Trophoblast cell (in vitro differentiated cells and primary cell): ENCODE results near the gene NSMF.
A peak's percentile ranks its signal among the peaks of the same experiment; 100 is the strongest.

ENCODE experiments used
- DNase-seq, 2 donors: peaks; one replicate each; pipeline ENCODE4 v3.0.0-alpha.2; 2016
- H2AFZ ChIP-seq: 2 replicates; pipeline ENCODE4 v1.6.1; 2013; ENCODE audit warnings: low read length, moderate library complexity, mild to moderate bottlenecking; ENCODE audit not compliant: insufficient read depth, poor library complexity
- H2AK5ac ChIP-seq: 2 replicates; pipeline ENCODE4 v1.6.1; 2013; ENCODE audit warnings: mild to moderate bottlenecking, low read length
- H2BK120ac ChIP-seq: 2 replicates; pipeline ENCODE4 v1.6.1; 2013; ENCODE audit warnings: low read length, mild to moderate bottlenecking, moderate library complexity; ENCODE audit not compliant: insufficient read depth, poor library complexity
- H2BK12ac ChIP-seq: 2 replicates; pipeline ENCODE4 v1.6.1; 2013; ENCODE audit warnings: mild to moderate bottlenecking, low read length, moderate library complexity
- H2BK5ac ChIP-seq: 2 replicates; pipeline ENCODE4 v1.6.1; 2013; ENCODE audit warnings: low read length, low read depth, moderate library complexity, mild to moderate bottlenecking; ENCODE audit not compliant: poor library complexity
- H3K14ac ChIP-seq: 2 replicates; pipeline ENCODE4 v1.6.1; 2013; ENCODE audit warnings: mild to moderate bottlenecking, low read length
- H3K18ac ChIP-seq: 2 replicates; pipeline ENCODE4 v1.6.1; 2013; ENCODE audit warnings: mild to moderate bottlenecking, low read length
- H3K23ac ChIP-seq: 2 replicates; pipeline ENCODE4 v1.6.1; 2013; ENCODE audit warnings: low read length
- H3K27ac ChIP-seq: 2 replicates; pipeline ENCODE4 v1.5.1; 2013; ENCODE audit warnings: low read depth, mild to moderate bottlenecking, inconsistent platforms, low read length, moderate library complexity
- H3K27me3 ChIP-seq: 2 replicates; pipeline ENCODE4 v1.6.1; 2013; ENCODE audit warnings: inconsistent platforms, mild to moderate bottlenecking, low read length, moderate library complexity; ENCODE audit not compliant: insufficient read depth
- H3K36me3 ChIP-seq, 2 experiments: 1 replicate in 1 of 2; 2 replicates in 1 of 2; pipeline ENCODE4 v1.6.1; 2013; ENCODE audit warnings: low read length in 2 of 2, mild to moderate bottlenecking in 2 of 2, moderate library complexity in 1 of 2; ENCODE audit not compliant: insufficient read depth in 2 of 2, control insufficient read depth in 1 of 2
- H3K4ac ChIP-seq: 2 replicates; pipeline ENCODE4 v1.6.1; 2013; ENCODE audit warnings: low read depth, mild to moderate bottlenecking, low read length, moderate library complexity
- H3K4me1 ChIP-seq, 2 experiments: 1 replicate in 1 of 2; 2 replicates in 1 of 2; pipeline ENCODE4 v1.6.1; 2013; ENCODE audit warnings: low read length in 2 of 2, mild to moderate bottlenecking in 2 of 2, moderate library complexity in 1 of 2; ENCODE audit not compliant: insufficient read depth in 2 of 2, control insufficient read depth in 1 of 2
- H3K4me2 ChIP-seq: 2 replicates; pipeline ENCODE4 v1.6.1; 2013; ENCODE audit warnings: inconsistent platforms, mild to moderate bottlenecking, low read length, moderate library complexity
- H3K4me3 ChIP-seq: 2 replicates; pipeline ENCODE4 v1.5.1; 2013; ENCODE audit warnings: mild to moderate bottlenecking, low read depth, low read length, inconsistent platforms
- H3K79me1 ChIP-seq: one replicate; pipeline ENCODE4 v1.6.1; 2013; ENCODE audit warnings: low read length
- H3K79me2 ChIP-seq: 2 replicates; pipeline ENCODE4 v1.6.1; 2013; ENCODE audit warnings: low read length, mild to moderate bottlenecking; ENCODE audit not compliant: control insufficient read depth, insufficient read depth, poor library complexity
- H3K9ac ChIP-seq: 2 replicates; pipeline ENCODE4 v1.6.1; 2013; ENCODE audit warnings: mild to moderate bottlenecking, low read length
- H3K9me3 ChIP-seq: 2 replicates; pipeline ENCODE4 v1.6.1; 2013; ENCODE audit warnings: low read depth, mild to moderate bottlenecking, control low read depth, inconsistent platforms, low read length; ENCODE audit not compliant: insufficient read depth
- H4K12ac ChIP-seq: 2 replicates; pipeline ENCODE4 v1.6.1; 2013; ENCODE audit warnings: low read depth, mild to moderate bottlenecking, low read length, moderate library complexity
- H4K8ac ChIP-seq: 2 replicates; pipeline ENCODE4 v1.6.1; 2013; ENCODE audit warnings: low read depth, mild to moderate bottlenecking, low read length, moderate library complexity
- H4K91ac ChIP-seq: one replicate; pipeline ENCODE4 v1.6.1; 2013; ENCODE audit warnings: low read depth, mild to moderate bottlenecking, low read length, moderate library complexity
- WGBS: extraction: QIAGEN DNeasy Blood & Tissue Kit; methylation state at CpG from one replicate; pipeline ENCODE4 v1.1.7; 2013; ENCODE audit warnings: missing lambda C conversion rate; ENCODE audit not compliant: insufficient read length, insufficient coverage; ENCODE audit errors: extremely low coverage; 5-methylcytosine and 5-hydroxymethylcytosine counted together

NSMF gene

GRCh38 chr9:137460363-137461315, 1.5 kb upstream of the NSMF start:
- Histone ChIP-seq H3K27me3 (peaks cover 2% of the 10 kb centered on the region), H4K91ac (no peak overlapping the region), H3K4ac (no peak overlapping the region), H3K18ac (no peak overlapping the region), H3K4me1 (peaks cover 10 to 12% of the 10 kb centered on the region in 2 experiments), H4K8ac (no peak overlapping the region), H3K79me1 (peaks cover 9% of the 10 kb centered on the region), H2AFZ (no peak overlapping the region), H4K12ac (peak overlapping the region; percentile 37), H3K23ac (no peak overlapping the region), H3K79me2 (peaks cover 4% of the 10 kb centered on the region), H3K14ac (no peak overlapping the region), H2BK5ac (no peak overlapping the region), H3K4me2 (no peak overlapping the region), H3K9me3 (peaks cover 2% of the 10 kb centered on the region), H2BK120ac (no peak overlapping the region), H3K4me3 (no peak overlapping the region), H2BK12ac (no peak overlapping the region), H2AK5ac (no peak overlapping the region), H3K36me3 (peaks cover 5 to 12% of the 10 kb centered on the region in 2 experiments), H3K27ac (no peak overlapping the region), H3K9ac (no peak overlapping the region)
- WGBS, result no CpG with 5 or more reads among the region's 31 CpGs
- DNase-seq, result no peak

- peak overlapping the region; percentile 16 for H2BK120ac ChIP-seq
These were observed 648 bp upstream of the NSMF start for GRCh38 chr9:137459601-137460362.

GRCh38 chr9:137458194-137459151, 661 bp downstream of the NSMF start:
- H3K18ac ChIP-seq, result peak overlapping the region; percentile 69
- no peak overlapping the region for H2BK5ac ChIP-seq
- peak overlapping the region; percentile 51 for H3K9ac ChIP-seq
- H3K4me1 ChIP-seq, result peaks cover 17 to 23% of the 10 kb centered on the region in 2 experiments
- WGBS, result no CpG with 5 or more reads among the region's 88 CpGs
- H4K12ac ChIP-seq, result peak overlapping the region; percentile 35
- DNase-seq, result no peak
- peak overlapping the region; percentile 77 for H3K4me3 ChIP-seq
- no peak overlapping the region for H4K8ac ChIP-seq
- peak overlapping the region; percentile 81 for H3K14ac ChIP-seq
- H3K23ac ChIP-seq, result no peak overlapping the region
- peak overlapping the region; percentile 63 for H2AFZ ChIP-seq
- peak overlapping the region; percentile 81 for H3K4me2 ChIP-seq
- H3K27ac ChIP-seq, result no peak overlapping the region
- peaks cover 12% of the 10 kb centered on the region for H3K79me1 ChIP-seq
- no peak overlapping the region for H2BK12ac ChIP-seq
- H3K36me3 ChIP-seq, result peaks cover 11 to 19% of the 10 kb centered on the region in 2 experiments
- H2BK120ac ChIP-seq, result peak overlapping the region; percentile 26
- peaks cover 2% of the 10 kb centered on the region for H3K9me3 ChIP-seq
- H3K27me3 ChIP-seq, result peaks cover 2% of the 10 kb centered on the region
- peak overlapping the region; percentile 31 for H4K91ac ChIP-seq
- peak overlapping the region; percentile 66 for H2AK5ac ChIP-seq
- peak overlapping the region; percentile 10 for H3K4ac ChIP-seq
- H3K79me2 ChIP-seq, result peaks cover 4% of the 10 kb centered on the region

More at GRCh38 chr9:137459601-137460362, 648 bp upstream of the NSMF start:
- Histone ChIP-seq H3K27me3 (peaks cover 2% of the 10 kb centered on the region), H3K36me3 (peaks cover 11 to 19% of the 10 kb centered on the region in 2 experiments), H4K12ac (peak overlapping the region; percentile 84), H3K23ac (no peak overlapping the region), H4K8ac (peak overlapping the region; percentile 96), H3K4me1 (peaks cover 10 to 16% of the 10 kb centered on the region in 2 experiments), H2AFZ (peak overlapping the region; percentile 94), H3K4me3 (peak overlapping the region; percentile 61), H3K18ac (peak overlapping the region; percentile 53), H2BK12ac (peak overlapping the region; percentile 0), H4K91ac (peak overlapping the region; percentile 72), H3K79me2 (peaks cover 4% of the 10 kb centered on the region), H3K14ac (peak overlapping the region; percentile 81), H3K4me2 (peak overlapping the region; percentile 81), H3K79me1 (peaks cover 9% of the 10 kb centered on the region), H3K9ac (peak overlapping the region; percentile 46), H2AK5ac (peak overlapping the region; percentile 13), H3K27ac (no peak overlapping the region), H3K9me3 (peaks cover 2% of the 10 kb centered on the region), H3K4ac (no peak overlapping the region), H2BK5ac (no peak overlapping the region)
- no peak for DNase-seq
- no CpG with 5 or more reads among the region's 15 CpGs for WGBS
